ENCODE results near the gene SYT10.

DNA sequence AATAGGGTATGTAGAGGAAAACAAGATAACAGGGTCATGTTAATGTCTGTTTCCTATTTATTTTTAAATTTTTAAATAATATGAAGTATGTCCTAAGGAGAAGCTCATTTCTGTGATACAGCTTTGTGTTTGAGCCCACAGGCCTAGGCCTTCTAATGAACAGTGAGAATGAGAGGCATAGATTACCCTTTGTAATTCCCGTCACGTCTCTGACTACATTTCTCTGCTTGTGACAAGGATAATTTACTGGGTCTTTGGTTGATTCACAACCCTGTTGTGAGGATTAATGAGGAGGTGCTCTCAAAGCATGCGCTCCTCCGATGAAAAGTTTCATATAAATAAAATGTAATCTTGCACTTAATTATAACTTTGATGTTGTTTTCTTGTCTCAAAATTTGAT, 56.1 kb downstream of the SYT10 start:
- no peak for TF ChIP-seq CTCF (IDR thresholded peaks at IDR 0.05; ENCODE audit: insufficient read depth, low read depth, low read length)
- no peak for TF ChIP-seq EZH2 (IDR thresholded peaks at IDR 0.05; ENCODE audit: insufficient read depth, low read length)

All from astrocyte (in vitro differentiated cells and primary cell).